PC-9 (cell line): ENCODE results near the gene PPL. TPM values are rescaled to one million over a fixed set of nuclear protein-coding genes. Genes with fewer than 3 reads are reported as not detected.

Experiments used
- BruUV-seq: library from RNA; stranded (reverse); fragments of 400-500 nt; replicated peaks from 2 replicates; lab custom pipeline; 2021; lab: Mats Ljungman, UMichigan
- CTCF ChIA-PET: fragments of 300-600 bp; sonication (Branson Sonifier 250); formaldehyde crosslinking; loops from one replicate; lab custom pipeline; 2022; ENCODE audit warnings: antibody characterized with exemption; lab: Charles Lee
- POLR2A ChIA-PET: fragments of 300-600 bp; sonication (Branson Sonifier 250); formaldehyde crosslinking; loops from one replicate; lab custom pipeline; 2022; ENCODE audit warnings: antibody characterized with exemption; ENCODE audit not compliant: unreplicated experiment; lab: Charles Lee
- DNase-seq, 2 experiments: peaks; one replicate each; pipeline versions ENCODE4 v3.0.0 to v3.0.0-alpha.2; 2015 to 2022; ENCODE audit warnings: mixed read lengths in 1 of 2
- H2AFZ ChIP-seq: fragments of 200-600 bp; sonication (generic); 2 replicates; pipeline ENCODE4 v1.8.1; 2017; ENCODE audit warnings: antibody characterized with exemption
- H3F3A ChIP-seq: fragments of 200-600 bp; sonication (generic); 2 replicates; pipeline ENCODE4 v1.8.1; 2017; ENCODE audit warnings: antibody characterized with exemption, mild to moderate bottlenecking, low read depth; ENCODE audit not compliant: insufficient read depth
- H3K27ac ChIP-seq: fragments of 200-600 bp; sonication (generic); 2 replicates; pipeline ENCODE4 v1.6.1; 2016; ENCODE audit warnings: mixed run types
- H3K27me3 ChIP-seq: fragments of 200-600 bp; sonication (generic); 2 replicates; pipeline ENCODE4 v1.6.1; 2016; ENCODE audit warnings: low read depth, mixed run types; ENCODE audit not compliant: insufficient read depth
- H3K36me3 ChIP-seq: fragments of 200-600 bp; sonication (generic); 2 replicates; pipeline ENCODE4 v1.6.1; 2016; ENCODE audit warnings: low read depth, mixed run types
- H3K4me1 ChIP-seq: fragments of 200-600 bp; sonication (generic); replicated peaks from 2 replicates; pipeline ENCODE4 v1.6.1; 2016; ENCODE audit warnings: mixed run types; ENCODE audit not compliant: insufficient read depth
- H3K4me2 ChIP-seq: fragments of 200-600 bp; sonication (generic); 2 replicates; pipeline ENCODE4 v1.6.1; 2017; ENCODE audit warnings: mixed run types
- H3K4me3 ChIP-seq: fragments of 200-600 bp; sonication (generic); 2 replicates; pipeline ENCODE4 v1.6.1; 2016; ENCODE audit warnings: mixed run types
- H3K79me2 ChIP-seq: fragments of 200-600 bp; sonication (generic); 2 replicates; pipeline ENCODE4 v1.6.1; 2017; ENCODE audit warnings: low read depth, mixed run types
- H3K9me2 ChIP-seq: fragments of 200-600 bp; sonication (generic); 2 replicates; pipeline ENCODE4 v1.8.1; 2017; ENCODE audit warnings: mild to moderate bottlenecking; ENCODE audit not compliant: insufficient read depth
- H3K9me3 ChIP-seq: fragments of 200-600 bp; sonication (generic); 2 replicates; pipeline ENCODE4 v1.8.1; 2016; ENCODE audit warnings: low read depth; ENCODE audit not compliant: insufficient read depth
- H4K20me1 ChIP-seq: fragments of 200-600 bp; sonication (generic); 2 replicates; pipeline ENCODE4 v1.8.1; 2017; ENCODE audit not compliant: insufficient read depth
- CTCF ChIP-seq: fragments of 200-600 bp; sonication (generic); conservative IDR thresholded peaks from 2 replicates; pipeline ENCODE4 v1.6.1; 2017; ENCODE audit warnings: mixed run types, antibody characterized with exemption, mild to moderate bottlenecking, moderate library complexity
- EZH2 ChIP-seq: fragments of 200-600 bp; sonication (generic); IDR thresholded peaks from 2 replicates; pipeline ENCODE4 v1.8.0; 2017; ENCODE audit warnings: antibody characterized with exemption, low read depth
- intact Hi-C: fragments of 100-400 bp; cut with micrococcal nuclease; formaldehyde crosslinking; loops from one replicate; pipeline ENCODE4 v1.10.0; 2022; ENCODE audit not compliant: unreplicated experiment
- total RNA-seq: library from RNA; stranded (reverse); gene quantifications from 2 replicates; pipeline ENCODE4 v1.2.3, GENCODE V29; 2021

Gene PPL
- total RNA-seq, 1 experiment from 2014 or later = 187 TPM

GRCh38 chr16:4832698-4833343 lies 104.1 kb downstream of the PPL start:
- H3K4me2 ChIP-seq = no peak overlapping the region
- H3K4me3 ChIP-seq = no peak overlapping the region
- BruUV-seq = no TSS peak
- H3K27ac ChIP-seq = no peak overlapping the region
- TF ChIP-seq CTCF (no peak), EZH2 (no peak)
- no peaks in the 10 kb centered on the region for H3K79me2 ChIP-seq
- peaks cover 13% of the 10 kb centered on the region for H4K20me1 ChIP-seq
- peaks cover 44% of the 10 kb centered on the region for H3K36me3 ChIP-seq
- CTCF ChIA-PET = no interaction called here
- no peaks in the 10 kb centered on the region for H3K9me2 ChIP-seq
- no peak overlapping the region for H2AFZ ChIP-seq
- POLR2A ChIA-PET = no interaction called here
- peaks cover 11% of the 10 kb centered on the region; the same call in 1 of the 2 replicates for H3F3A ChIP-seq
- no peaks in the 10 kb centered on the region for H3K27me3 ChIP-seq
- intact Hi-C loops = no loop called here
- H3K4me1 ChIP-seq = no peaks in the 10 kb centered on the region
- H3K9me3 ChIP-seq = no peaks in the 10 kb centered on the region
- DNase-seq = no peak

Other genes with a start within 250 kb of the PPL start
- 25.7 and 37.5 TPM in 2 replicates for gene NUDT16L1, start 243.6 kb downstream of the PPL start, total RNA-seq
- gene ANKS3, start 202.9 kb downstream of the PPL start, total RNA-seq = 32.8 and 35.0 TPM in 2 replicates
- 1.8 and 2.4 TPM in 2 replicates for gene DNAAF8, start 202.6 kb downstream of the PPL start, total RNA-seq
- 28.8 and 29.2 TPM in 2 replicates for gene ZNF500, start 170.0 kb downstream of the PPL start, total RNA-seq
- not detected in 2 replicates for gene SEPTIN12, start 148.8 kb downstream of the PPL start, total RNA-seq
- gene SMIM22, start 141.8 kb downstream of the PPL start, total RNA-seq = 134 and 182 TPM in 2 replicates
- 40.8 and 45.2 TPM in 2 replicates for gene ROGDI, start 134.5 kb downstream of the PPL start, total RNA-seq
- gene GLYR1, start 89.9 kb downstream of the PPL start, total RNA-seq = 97.5 and 135 TPM in 2 replicates
- gene UBN1, start 89.7 kb downstream of the PPL start, total RNA-seq = 42.7 and 44.1 TPM in 2 replicates
- gene SEC14L5, start 21.2 kb upstream of the PPL start, total RNA-seq = 1.1 and 1.8 TPM in 2 replicates
- 20.6 and 31.2 TPM in 2 replicates for gene NAGPA, start 96.8 kb upstream of the PPL start, total RNA-seq
- gene C16orf89, start 128.8 kb upstream of the PPL start, total RNA-seq = not detected in 2 replicates
- 37.3 and 38.1 TPM in 2 replicates for gene ALG1, start 134.7 kb upstream of the PPL start, total RNA-seq
- gene EEF2KMT, start 160.6 kb upstream of the PPL start, total RNA-seq = 10.4 TPM in 2 replicates